GM12874 (cell line): ENCODE data around the gene DOCK4.

Source experiments
- TF ChIP-seq, protein P1 (sequence below): IDR thresholded peaks from 2 replicates; pipeline ENCODE4 v1.5.1; 2011; ENCODE audit warnings: low read depth, mild to moderate bottlenecking, control low read depth, low read length, moderate library complexity; ENCODE audit not compliant: insufficient read depth

Gene DOCK4

DNA sequence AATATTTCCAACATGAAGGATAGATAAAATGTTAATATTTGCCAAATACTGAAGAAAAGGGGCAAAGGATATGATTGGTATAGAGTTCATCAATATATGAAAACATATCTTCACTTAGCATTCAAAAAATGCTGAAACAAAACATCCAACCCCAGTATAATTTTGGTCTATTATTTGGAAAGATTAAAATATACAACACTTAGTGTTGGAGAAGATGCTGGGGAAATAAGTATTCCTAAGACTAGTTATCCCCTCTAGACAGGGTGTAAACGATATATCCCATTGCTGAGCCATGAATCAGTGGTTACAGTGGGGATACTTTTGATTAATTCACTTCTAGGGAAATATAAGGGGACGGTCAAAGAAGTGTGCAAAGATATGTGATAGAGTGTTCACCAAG is 456.6 kb downstream of the DOCK4 start:
- TF ChIP-seq, protein P1, sequence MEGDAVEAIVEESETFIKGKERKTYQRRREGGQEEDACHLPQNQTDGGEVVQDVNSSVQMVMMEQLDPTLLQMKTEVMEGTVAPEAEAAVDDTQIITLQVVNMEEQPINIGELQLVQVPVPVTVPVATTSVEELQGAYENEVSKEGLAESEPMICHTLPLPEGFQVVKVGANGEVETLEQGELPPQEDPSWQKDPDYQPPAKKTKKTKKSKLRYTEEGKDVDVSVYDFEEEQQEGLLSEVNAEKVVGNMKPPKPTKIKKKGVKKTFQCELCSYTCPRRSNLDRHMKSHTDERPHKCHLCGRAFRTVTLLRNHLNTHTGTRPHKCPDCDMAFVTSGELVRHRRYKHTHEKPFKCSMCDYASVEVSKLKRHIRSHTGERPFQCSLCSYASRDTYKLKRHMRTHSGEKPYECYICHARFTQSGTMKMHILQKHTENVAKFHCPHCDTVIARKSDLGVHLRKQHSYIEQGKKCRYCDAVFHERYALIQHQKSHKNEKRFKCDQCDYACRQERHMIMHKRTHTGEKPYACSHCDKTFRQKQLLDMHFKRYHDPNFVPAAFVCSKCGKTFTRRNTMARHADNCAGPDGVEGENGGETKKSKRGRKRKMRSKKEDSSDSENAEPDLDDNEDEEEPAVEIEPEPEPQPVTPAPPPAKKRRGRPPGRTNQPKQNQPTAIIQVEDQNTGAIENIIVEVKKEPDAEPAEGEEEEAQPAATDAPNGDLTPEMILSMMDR: no peak

- TF ChIP-seq, protein P1: no peak
Observed at GRCh38 chr7:111747718-111748117, 458.5 kb downstream of the DOCK4 start.

DNA sequence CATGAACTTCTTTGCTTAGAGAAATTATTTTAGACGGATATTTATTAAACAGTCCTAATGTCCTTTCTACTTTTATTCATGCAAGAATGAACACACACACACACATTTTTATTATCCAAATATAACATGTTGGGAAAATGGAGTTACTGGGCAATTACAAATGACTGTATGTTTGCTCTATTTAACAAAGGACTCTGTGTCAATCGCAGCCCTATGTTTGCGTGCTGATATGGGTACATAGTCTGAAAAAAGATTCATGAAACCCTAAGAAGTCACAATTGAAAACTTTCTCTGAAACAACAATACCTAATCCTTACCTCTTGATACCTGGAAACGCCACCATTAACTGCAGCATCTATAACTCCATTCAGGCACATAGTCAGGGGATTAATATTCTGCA is 459.2 kb downstream of the DOCK4 start:
- TF ChIP-seq, protein P1: no peak

GRCh38 chr7:111744501-111745155 is 461.6 kb downstream of the DOCK4 start:
- TF ChIP-seq, protein P1: no peak

- TF ChIP-seq, protein P1: no peak
Observed at GRCh38 chr7:111743244-111743847, 462.9 kb downstream of the DOCK4 start.

DNA sequence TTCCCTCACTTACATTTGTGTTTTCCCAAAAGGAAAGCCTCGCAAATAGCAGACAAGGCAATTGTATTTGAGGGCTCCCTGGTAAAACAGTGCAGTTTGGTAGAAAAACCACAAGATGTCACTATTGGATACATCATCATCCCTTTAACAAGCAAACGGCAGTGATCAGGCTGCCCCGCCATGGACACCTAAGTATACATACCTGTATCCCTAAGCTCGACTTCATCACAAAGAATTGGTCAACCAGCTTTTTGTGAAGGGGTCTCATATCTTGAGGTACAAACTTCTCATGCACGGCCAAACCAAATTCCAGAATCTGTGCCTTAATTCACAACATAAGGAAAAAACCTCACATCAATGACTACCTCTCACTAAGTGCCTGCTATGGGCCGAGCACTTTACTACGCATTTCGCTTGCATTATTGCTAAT is 464.4 kb downstream of the DOCK4 start:
- TF ChIP-seq, protein P1: peak; percentile 61

DNA sequence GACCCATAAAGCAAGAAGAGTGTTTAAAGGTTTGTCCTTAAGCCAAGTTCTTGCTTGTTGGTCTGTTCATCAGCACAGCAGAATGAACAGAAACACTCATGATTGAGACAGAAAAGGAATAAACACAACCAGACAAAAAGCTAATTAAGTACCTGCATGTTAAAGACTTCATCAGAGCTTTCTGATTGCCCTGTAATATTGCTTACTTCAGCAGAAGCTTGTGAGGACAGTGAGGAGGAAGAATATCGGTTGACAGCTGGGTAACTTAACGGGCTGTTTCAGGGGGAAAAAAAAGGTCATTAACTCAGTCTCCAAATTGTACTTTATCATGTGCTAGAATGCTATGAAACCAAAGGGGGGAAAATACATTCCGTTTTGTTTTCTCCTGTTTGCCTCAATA is 465.3 kb downstream of the DOCK4 start:
- TF ChIP-seq, protein P1: no peak
